DND-41 (cell line): ENCODE results near the gene MAPKAPK2.

Experiments used
- EZH2 ChIP-seq: IDR thresholded peaks from 3 replicates; pipeline ENCODE4 v1.6.1; 2012; ENCODE audit warnings: borderline replicate concordance, low read depth, mild to moderate bottlenecking, moderate library complexity, low read length, inconsistent platforms; ENCODE audit not compliant: severe bottlenecking
- TF ChIP-seq, protein P1 (sequence below): IDR thresholded peaks from 2 replicates; pipeline ENCODE4 v1.5.1; 2012; ENCODE audit warnings: borderline replicate concordance, low read length, moderate library complexity, mild to moderate bottlenecking; ENCODE audit not compliant: poor library complexity, severe bottlenecking; ENCODE audit errors: extremely low read depth

DNA sequence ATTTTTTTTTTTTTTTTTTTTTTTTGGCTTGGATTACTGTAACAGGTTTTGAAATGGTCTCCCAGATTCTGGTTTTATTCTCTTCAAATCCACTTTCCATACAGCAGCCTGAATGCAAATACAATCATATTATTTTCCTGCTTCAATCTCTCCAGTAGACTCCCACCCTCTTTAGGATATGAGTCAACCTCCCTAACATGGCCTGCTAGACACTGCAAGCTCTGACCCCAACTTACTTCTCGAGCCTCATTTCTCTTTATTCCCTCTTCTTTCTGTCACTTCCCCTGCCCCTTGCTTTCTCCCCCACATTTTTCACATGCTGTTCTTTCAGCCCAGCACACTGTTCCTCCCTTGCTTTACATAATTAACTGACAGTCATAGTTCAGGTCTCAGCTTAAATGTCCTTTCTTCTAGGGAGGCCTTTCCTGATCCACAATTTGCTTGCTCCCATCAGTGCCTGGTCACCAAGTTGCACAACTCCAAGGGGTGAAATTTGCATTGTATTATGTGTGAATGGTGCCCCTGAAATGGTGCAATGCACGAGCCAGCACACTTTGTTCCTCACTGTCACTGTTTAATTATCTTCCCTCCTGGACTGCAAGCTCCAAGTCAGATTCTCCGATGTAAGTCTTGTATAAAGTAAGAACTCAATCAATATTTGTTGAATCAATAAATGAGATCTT, 63.8 kb downstream of the MAPKAPK2 start:
- TF ChIP-seq, protein P1, sequence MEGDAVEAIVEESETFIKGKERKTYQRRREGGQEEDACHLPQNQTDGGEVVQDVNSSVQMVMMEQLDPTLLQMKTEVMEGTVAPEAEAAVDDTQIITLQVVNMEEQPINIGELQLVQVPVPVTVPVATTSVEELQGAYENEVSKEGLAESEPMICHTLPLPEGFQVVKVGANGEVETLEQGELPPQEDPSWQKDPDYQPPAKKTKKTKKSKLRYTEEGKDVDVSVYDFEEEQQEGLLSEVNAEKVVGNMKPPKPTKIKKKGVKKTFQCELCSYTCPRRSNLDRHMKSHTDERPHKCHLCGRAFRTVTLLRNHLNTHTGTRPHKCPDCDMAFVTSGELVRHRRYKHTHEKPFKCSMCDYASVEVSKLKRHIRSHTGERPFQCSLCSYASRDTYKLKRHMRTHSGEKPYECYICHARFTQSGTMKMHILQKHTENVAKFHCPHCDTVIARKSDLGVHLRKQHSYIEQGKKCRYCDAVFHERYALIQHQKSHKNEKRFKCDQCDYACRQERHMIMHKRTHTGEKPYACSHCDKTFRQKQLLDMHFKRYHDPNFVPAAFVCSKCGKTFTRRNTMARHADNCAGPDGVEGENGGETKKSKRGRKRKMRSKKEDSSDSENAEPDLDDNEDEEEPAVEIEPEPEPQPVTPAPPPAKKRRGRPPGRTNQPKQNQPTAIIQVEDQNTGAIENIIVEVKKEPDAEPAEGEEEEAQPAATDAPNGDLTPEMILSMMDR, result no peak
- no peak for TF ChIP-seq EZH2
